OCI-LY1 (cell line): Measurements from ENCODE around the gene ACTN2.

Experiments used
- H2AFZ ChIP-seq: fragments of 200-600 bp; sonication (generic), shearing (Covaris generic); 2 replicates; pipeline ENCODE4 v1.6.0; 2014; ENCODE audit warnings: antibody characterized with exemption, mild to moderate bottlenecking, low read length
- H3F3A ChIP-seq: fragments of 200-600 bp; sonication (generic), shearing (Covaris generic); 2 replicates; pipeline ENCODE4 v1.6.0; 2014; ENCODE audit warnings: mild to moderate bottlenecking, antibody characterized with exemption, low read length, moderate library complexity; ENCODE audit not compliant: insufficient read depth
- H3K27ac ChIP-seq: fragments of 200-600 bp; sonication (generic); 2 replicates; pipeline ENCODE4 v1.5.1; 2014; ENCODE audit warnings: low read length, mixed run types, mild to moderate bottlenecking, low read depth; ENCODE audit not compliant: poor library complexity, severe bottlenecking
- H3K27me3 ChIP-seq: fragments of 200-600 bp; sonication (generic); 2 replicates; pipeline ENCODE4 v1.6.0; 2014; ENCODE audit warnings: antibody characterized with exemption, mild to moderate bottlenecking, low read length, moderate library complexity; ENCODE audit not compliant: insufficient read depth
- H3K36me3 ChIP-seq: fragments of 200-600 bp; sonication (generic); 2 replicates; pipeline ENCODE4 v1.6.1; 2014; ENCODE audit warnings: mild to moderate bottlenecking, antibody characterized with exemption, low read length, moderate library complexity, mixed read lengths; ENCODE audit not compliant: insufficient read depth
- H3K4me1 ChIP-seq: fragments of 200-600 bp; sonication (generic); 2 replicates; pipeline ENCODE4 v1.5.1; 2014; ENCODE audit warnings: mild to moderate bottlenecking, low read length, moderate library complexity; ENCODE audit not compliant: insufficient read depth, severe bottlenecking
- H3K4me2 ChIP-seq: fragments of 200-600 bp; sonication (generic), shearing (Covaris generic); 2 replicates; pipeline ENCODE4 v1.6.1; 2014; ENCODE audit warnings: low read length
- H3K4me3 ChIP-seq: fragments of 200-600 bp; sonication (generic); 2 replicates; pipeline ENCODE4 v1.5.1; 2014; ENCODE audit warnings: low read length, low read depth, mild to moderate bottlenecking, mixed read lengths; ENCODE audit not compliant: poor library complexity, severe bottlenecking
- H3K79me2 ChIP-seq: fragments of 200-600 bp; shearing (Covaris generic); 2 replicates; pipeline ENCODE4 v1.6.1; 2016; ENCODE audit warnings: mixed run types, low read length, mixed read lengths; ENCODE audit not compliant: insufficient read depth
- H3K9ac ChIP-seq: fragments of 200-600 bp; sonication (generic), shearing (Covaris generic); 2 replicates; pipeline ENCODE4 v1.6.1; 2014; ENCODE audit warnings: mild to moderate bottlenecking, low read length, mixed read lengths
- H3K9me2 ChIP-seq: fragments of 200-600 bp; sonication (generic), shearing (Covaris generic); 2 replicates; pipeline ENCODE4 v1.6.1; 2014; ENCODE audit warnings: low read depth, mild to moderate bottlenecking, low read length, mixed read lengths
- H3K9me3 ChIP-seq: fragments of 200-600 bp; shearing (Covaris generic); 2 replicates; pipeline ENCODE4 v1.6.1; 2014; ENCODE audit warnings: low read length, mixed read lengths
- H4K20me1 ChIP-seq: fragments of 200-600 bp; sonication (generic), shearing (Covaris generic); 2 replicates; pipeline ENCODE4 v1.6.0; 2016; ENCODE audit warnings: mild to moderate bottlenecking, low read length; ENCODE audit not compliant: insufficient read depth
- EZH2 ChIP-seq: fragments of 200-600 bp; sonication (generic), shearing (Covaris generic); IDR thresholded peaks from 2 replicates; pipeline ENCODE4 v1.8.0; 2017; ENCODE audit warnings: borderline replicate concordance, mixed run types, mild to moderate bottlenecking, antibody characterized with exemption, low read length, moderate library complexity, mixed read lengths
- TF ChIP-seq, protein P1 (sequence below): fragments of 200-600 bp; sonication (generic), shearing (Covaris generic); IDR thresholded peaks from 2 replicates; pipeline ENCODE4 v1.5.1; 2017; ENCODE audit warnings: mild to moderate bottlenecking, antibody characterized with exemption, low read length, moderate library complexity, mixed read lengths

Gene ACTN2

DNA sequence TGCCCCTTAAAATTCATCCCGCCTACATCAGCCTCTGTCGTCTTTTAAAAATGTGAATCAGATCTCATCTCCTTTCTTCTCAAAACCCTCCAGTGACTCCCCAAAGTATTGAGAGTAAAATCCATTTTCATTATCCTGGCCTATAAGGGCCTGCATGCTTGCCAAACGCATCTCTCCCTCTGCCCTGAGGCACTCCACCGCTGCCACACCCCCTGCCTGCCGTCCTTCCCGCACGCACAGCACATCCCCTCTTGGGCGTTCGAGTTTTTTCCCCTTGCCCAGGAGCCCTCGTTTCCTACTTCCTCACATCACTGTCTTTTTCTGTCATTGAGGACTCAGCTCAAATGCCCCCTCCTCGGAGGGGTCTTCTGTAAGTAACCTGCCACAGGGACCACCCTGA lies 55.5 kb downstream of the ACTN2 start:
- H3K79me2 ChIP-seq: no peaks in the 10 kb centered on the region
- H3F3A ChIP-seq: no peaks in the 10 kb centered on the region
- H3K9ac ChIP-seq: no peak overlapping the region
- H3K9me2 ChIP-seq: no peaks in the 10 kb centered on the region
- H3K27ac ChIP-seq: no peak overlapping the region
- no peaks in the 10 kb centered on the region for H3K36me3 ChIP-seq
- no peak for TF ChIP-seq EZH2
- TF ChIP-seq, protein P1, sequence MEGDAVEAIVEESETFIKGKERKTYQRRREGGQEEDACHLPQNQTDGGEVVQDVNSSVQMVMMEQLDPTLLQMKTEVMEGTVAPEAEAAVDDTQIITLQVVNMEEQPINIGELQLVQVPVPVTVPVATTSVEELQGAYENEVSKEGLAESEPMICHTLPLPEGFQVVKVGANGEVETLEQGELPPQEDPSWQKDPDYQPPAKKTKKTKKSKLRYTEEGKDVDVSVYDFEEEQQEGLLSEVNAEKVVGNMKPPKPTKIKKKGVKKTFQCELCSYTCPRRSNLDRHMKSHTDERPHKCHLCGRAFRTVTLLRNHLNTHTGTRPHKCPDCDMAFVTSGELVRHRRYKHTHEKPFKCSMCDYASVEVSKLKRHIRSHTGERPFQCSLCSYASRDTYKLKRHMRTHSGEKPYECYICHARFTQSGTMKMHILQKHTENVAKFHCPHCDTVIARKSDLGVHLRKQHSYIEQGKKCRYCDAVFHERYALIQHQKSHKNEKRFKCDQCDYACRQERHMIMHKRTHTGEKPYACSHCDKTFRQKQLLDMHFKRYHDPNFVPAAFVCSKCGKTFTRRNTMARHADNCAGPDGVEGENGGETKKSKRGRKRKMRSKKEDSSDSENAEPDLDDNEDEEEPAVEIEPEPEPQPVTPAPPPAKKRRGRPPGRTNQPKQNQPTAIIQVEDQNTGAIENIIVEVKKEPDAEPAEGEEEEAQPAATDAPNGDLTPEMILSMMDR: no peak
- H4K20me1 ChIP-seq: no peaks in the 10 kb centered on the region
- H3K27me3 ChIP-seq: no peaks in the 10 kb centered on the region
- no peak overlapping the region for H3K4me2 ChIP-seq
- no peaks in the 10 kb centered on the region for H3K4me1 ChIP-seq
- H3K9me3 ChIP-seq: no peaks in the 10 kb centered on the region
- no peak overlapping the region for H3K4me3 ChIP-seq
- no peak overlapping the region for H2AFZ ChIP-seq

DNA sequence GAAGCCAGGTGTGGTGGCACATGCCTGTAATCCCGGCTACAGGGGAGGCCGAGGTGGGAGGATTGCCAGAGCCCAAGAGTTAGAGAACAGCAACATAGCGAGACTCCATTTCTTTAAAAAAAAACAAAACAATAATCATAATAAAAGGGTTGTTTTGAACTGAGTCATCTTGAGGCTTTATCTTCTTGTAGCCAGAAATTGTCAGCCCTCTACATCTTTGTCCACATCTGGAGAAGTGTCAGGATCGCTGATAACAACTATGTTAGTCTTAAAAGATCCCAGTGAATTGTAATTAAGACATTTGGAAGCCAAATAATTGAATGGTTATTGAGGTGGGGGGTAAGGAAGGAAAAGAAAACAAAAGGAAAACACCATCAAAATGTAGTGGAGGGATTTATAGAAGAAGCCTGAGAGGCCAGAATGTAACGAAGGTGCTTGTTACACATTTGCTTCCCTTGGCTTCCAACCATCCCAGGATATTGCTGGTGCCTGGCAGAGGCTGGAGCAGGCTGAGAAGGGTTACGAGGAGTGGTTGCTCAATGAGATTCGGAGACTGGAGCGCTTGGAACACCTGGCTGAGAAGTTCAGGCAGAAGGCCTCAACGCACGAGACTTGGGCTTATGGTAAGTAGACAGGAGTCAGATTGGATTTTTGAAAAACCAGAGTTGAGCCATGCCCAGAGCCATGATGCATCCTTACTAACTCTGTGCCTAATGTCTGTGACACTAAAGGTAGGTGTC lies 56.3 kb downstream of the ACTN2 start:
- no peaks in the 10 kb centered on the region for H3K27me3 ChIP-seq
- H3K27ac ChIP-seq: no peak overlapping the region
- no peaks in the 10 kb centered on the region for H3K4me1 ChIP-seq
- no peaks in the 10 kb centered on the region for H3F3A ChIP-seq
- H2AFZ ChIP-seq: no peak overlapping the region
- H3K4me2 ChIP-seq: no peak overlapping the region
- H3K9me3 ChIP-seq: no peaks in the 10 kb centered on the region
- no peaks in the 10 kb centered on the region for H3K9me2 ChIP-seq
- no peaks in the 10 kb centered on the region for H3K79me2 ChIP-seq
- H3K4me3 ChIP-seq: no peak overlapping the region
- no peaks in the 10 kb centered on the region for H4K20me1 ChIP-seq
- TF ChIP-seq, protein P1: no peak
- TF ChIP-seq EZH2: no peak
- no peak overlapping the region for H3K9ac ChIP-seq
- H3K36me3 ChIP-seq: no peaks in the 10 kb centered on the region

DNA sequence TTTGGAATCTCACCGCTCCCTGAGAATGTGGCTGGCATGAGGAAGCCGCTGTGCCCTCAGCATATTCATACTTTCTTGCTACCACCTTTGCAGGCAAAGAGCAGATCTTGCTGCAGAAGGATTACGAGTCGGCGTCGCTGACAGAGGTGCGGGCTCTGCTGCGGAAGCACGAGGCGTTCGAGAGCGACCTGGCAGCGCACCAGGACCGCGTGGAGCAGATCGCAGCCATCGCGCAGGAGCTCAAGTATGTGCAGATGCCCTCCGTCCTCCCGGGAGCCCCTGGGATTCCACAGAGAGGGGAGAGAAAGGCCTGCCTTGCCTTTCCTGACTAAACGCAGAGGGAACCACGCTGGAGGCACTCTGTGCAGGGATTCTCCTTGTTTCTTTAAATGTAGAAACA lies 58.2 kb downstream of the ACTN2 start:
- Histone ChIP-seq H3K9ac (no peak overlapping the region), H4K20me1 (no peaks in the 10 kb centered on the region), H3K4me2 (no peak overlapping the region), H3K36me3 (no peaks in the 10 kb centered on the region), H3K4me3 (no peak overlapping the region), H3K27me3 (no peaks in the 10 kb centered on the region), H3K9me3 (no peaks in the 10 kb centered on the region), H3K4me1 (no peaks in the 10 kb centered on the region), H3F3A (no peaks in the 10 kb centered on the region), H2AFZ (no peak overlapping the region), H3K9me2 (no peaks in the 10 kb centered on the region), H3K27ac (no peak overlapping the region), H3K79me2 (no peaks in the 10 kb centered on the region)
- TF ChIP-seq, protein P1: no peak
- no peak for TF ChIP-seq EZH2
